GM10266 (cell line): Measurements from ENCODE around the gene NBAS.

Experiments used
- DNase-seq: peaks from one replicate; pipeline ENCODE4 v3.0.0; 2012; ENCODE audit errors: extremely low spot score
- CTCF ChIP-seq: IDR thresholded peaks from 2 replicates; pipeline ENCODE4 v1.5.1; 2012; ENCODE audit warnings: mild to moderate bottlenecking, low read depth; ENCODE audit not compliant: control insufficient read depth, insufficient read depth; ENCODE audit errors: missing control alignments

Gene NBAS

GRCh38 chr2:15560988-15561573 is at the start of gene NBAS:
NBAS (minus strand) TSS chr2:15561334; CDS start chr2:15561304, 30 bp downstream.
- no peak for TF ChIP-seq CTCF
- DNase-seq: peak; percentile 75

- no peak for TF ChIP-seq CTCF
- no peak for DNase-seq
Measured at GRCh38 chr2:15610430-15610952, 49.4 kb upstream of the NBAS start.

GRCh38 chr2:15609341-15610042 is 48.4 kb upstream of the NBAS start:
- no peak for TF ChIP-seq CTCF
- DNase-seq: no peak

GRCh38 chr2:15608392-15608761 is 47.2 kb upstream of the NBAS start:
- no peak for DNase-seq
- TF ChIP-seq CTCF: no peak

- TF ChIP-seq CTCF: no peak
- no peak for DNase-seq
Measured at GRCh38 chr2:15607709-15608391, 46.7 kb upstream of the NBAS start.

- TF ChIP-seq CTCF: no peak
Measured at GRCh38 chr2:15606481-15607441, 45.6 kb upstream of the NBAS start.

More at GRCh38 chr2:15606481-15607441, 45.6 kb upstream of the NBAS start:
- no peak for DNase-seq
